ENCODE measurements around the gene MCAM.

MCAM gene

GRCh38 chr11:119344291-119345010, 27.5 kb upstream of the MCAM start:
- H3K27ac ChIP-seq (ENCODE audit: low read depth in 2 of 2, low read length in 2 of 2): no peak overlapping the region
- H3K27me3 ChIP-seq (ENCODE audit: control insufficient read depth in 2 of 2, insufficient read depth in 2 of 2, low read length in 2 of 2): peaks cover 9 to 15% of the 10 kb centered on the region in 2 donors
- no peaks in the 10 kb centered on the region for H3K9me3 ChIP-seq (ENCODE audit: control insufficient read depth in 2 of 2, low read length in 2 of 2)
- no peak overlapping the region for H3K4me3 ChIP-seq (ENCODE audit: low read length in 2 of 2)
- H3K9ac ChIP-seq (ENCODE audit: low read depth in 1 of 2, low read length in 2 of 2): no peak overlapping the region
- peaks cover 9 to 12% of the 10 kb centered on the region in 2 donors for H3K4me1 ChIP-seq (ENCODE audit: control insufficient read depth in 2 of 2, insufficient read depth in 2 of 2, low read length in 2 of 2)
- H3K36me3 ChIP-seq (ENCODE audit: control insufficient read depth in 2 of 2, insufficient read depth in 2 of 2, low read length in 2 of 2): no peaks in the 10 kb centered on the region

- Histone ChIP-seq H3K9ac (ENCODE audit: low read depth in 1 of 2, low read length in 2 of 2) (no peak overlapping the region), H3K4me3 (ENCODE audit: low read length in 2 of 2) (no peak overlapping the region), H3K4me1 (ENCODE audit: control insufficient read depth in 2 of 2, insufficient read depth in 2 of 2, low read length in 2 of 2) (peaks cover 11 to 16% of the 10 kb centered on the region in 2 donors), H3K27me3 (ENCODE audit: control insufficient read depth in 2 of 2, insufficient read depth in 2 of 2, low read length in 2 of 2) (peaks cover 11 to 19% of the 10 kb centered on the region in 2 donors), H3K36me3 (ENCODE audit: control insufficient read depth in 2 of 2, insufficient read depth in 2 of 2, low read length in 2 of 2) (no peaks in the 10 kb centered on the region), H3K9me3 (ENCODE audit: control insufficient read depth in 2 of 2, low read length in 2 of 2) (no peaks in the 10 kb centered on the region), H3K27ac (ENCODE audit: low read depth in 2 of 2, low read length in 2 of 2) (no peak overlapping the region)
Measured at GRCh38 chr11:119343726-119344125, 26.8 kb upstream of the MCAM start.

GRCh38 chr11:119342362-119343130, 25.6 kb upstream of the MCAM start:
- H3K27me3 ChIP-seq (ENCODE audit: control insufficient read depth in 2 of 2, insufficient read depth in 2 of 2, low read length in 2 of 2): peaks cover 11 to 19% of the 10 kb centered on the region in 2 donors

GRCh38 chr11:119342023-119342300, 25.0 kb upstream of the MCAM start:
- Histone ChIP-seq H3K4me1 (ENCODE audit: control insufficient read depth in 2 of 2, insufficient read depth in 2 of 2, low read length in 2 of 2) (peaks cover 18 to 20% of the 10 kb centered on the region in 2 donors), H3K9me3 (ENCODE audit: control insufficient read depth in 2 of 2, low read length in 2 of 2) (no peaks in the 10 kb centered on the region), H3K9ac (ENCODE audit: low read depth in 1 of 2, low read length in 2 of 2) (no peak overlapping the region), H3K27me3 (ENCODE audit: control insufficient read depth in 2 of 2, insufficient read depth in 2 of 2, low read length in 2 of 2) (peaks cover 11 to 19% of the 10 kb centered on the region in 2 donors), H3K27ac (ENCODE audit: low read depth in 2 of 2, low read length in 2 of 2) (no peak overlapping the region), H3K36me3 (ENCODE audit: control insufficient read depth in 2 of 2, insufficient read depth in 2 of 2, low read length in 2 of 2) (peaks cover 0 to under 1% of the 10 kb centered on the region in 2 donors), H3K4me3 (ENCODE audit: low read length in 2 of 2) (no peak overlapping the region)

More at GRCh38 chr11:119342362-119343130, 25.6 kb upstream of the MCAM start:
- Histone ChIP-seq H3K4me3 (ENCODE audit: low read length in 2 of 2) (no peak overlapping the region), H3K9ac (ENCODE audit: low read depth in 1 of 2, low read length in 2 of 2) (no peak overlapping the region), H3K27ac (ENCODE audit: low read depth in 2 of 2, low read length in 2 of 2) (no peak overlapping the region), H3K4me1 (ENCODE audit: control insufficient read depth in 2 of 2, insufficient read depth in 2 of 2, low read length in 2 of 2) (peaks cover 13 to 16% of the 10 kb centered on the region in 2 donors), H3K9me3 (ENCODE audit: control insufficient read depth in 2 of 2, low read length in 2 of 2) (no peaks in the 10 kb centered on the region), H3K36me3 (ENCODE audit: control insufficient read depth in 2 of 2, insufficient read depth in 2 of 2, low read length in 2 of 2) (no peaks in the 10 kb centered on the region)

GRCh38 chr11:119341222-119342022, 24.5 kb upstream of the MCAM start:
- no peaks in the 10 kb centered on the region for H3K9me3 ChIP-seq (ENCODE audit: control insufficient read depth in 2 of 2, low read length in 2 of 2)
- H3K4me3 ChIP-seq (ENCODE audit: low read length in 2 of 2): peak overlapping the region in 1 of 2 donors; percentile 47

GRCh38 chr11:119340335-119341221, 23.6 kb upstream of the MCAM start, which contains the start of gene C1QTNF5:
TSS of gene C1QTNF5 (minus strand) at chr11:119340883. CDS start at chr11:119340397, 486 bp downstream.
- Histone ChIP-seq H3K36me3 (ENCODE audit: control insufficient read depth in 2 of 2, insufficient read depth in 2 of 2, low read length in 2 of 2) (peaks cover 2 to 3% of the 10 kb centered on the region in 2 donors), H3K27ac (ENCODE audit: low read depth in 2 of 2, low read length in 2 of 2) (peak within 1 kb of the TSS; percentile 78 to 80), H3K27me3 (ENCODE audit: control insufficient read depth in 2 of 2, insufficient read depth in 2 of 2, low read length in 2 of 2) (peaks cover 11 to 19% of the 10 kb centered on the region in 2 donors), H3K4me1 (ENCODE audit: control insufficient read depth in 2 of 2, insufficient read depth in 2 of 2, low read length in 2 of 2) (peaks cover 20 to 22% of the 10 kb centered on the region in 2 donors), H3K4me3 (ENCODE audit: low read length in 2 of 2) (peak within 1 kb of the TSS; percentile 56 to 58), H3K9me3 (ENCODE audit: control insufficient read depth in 2 of 2, low read length in 2 of 2) (no peaks in the 10 kb centered on the region), H3K9ac (ENCODE audit: low read depth in 1 of 2, low read length in 2 of 2) (peak within 1 kb of the TSS in 1 of 2 donors; percentile 64)

More at GRCh38 chr11:119341222-119342022, 24.5 kb upstream of the MCAM start:
- Histone ChIP-seq H3K27ac (ENCODE audit: low read depth in 2 of 2, low read length in 2 of 2) (peak overlapping the region in 1 of 2 donors; percentile 78), H3K4me1 (ENCODE audit: control insufficient read depth in 2 of 2, insufficient read depth in 2 of 2, low read length in 2 of 2) (peaks cover 19 to 20% of the 10 kb centered on the region in 2 donors), H3K36me3 (ENCODE audit: control insufficient read depth in 2 of 2, insufficient read depth in 2 of 2, low read length in 2 of 2) (peaks cover 2 to 3% of the 10 kb centered on the region in 2 donors), H3K27me3 (ENCODE audit: control insufficient read depth in 2 of 2, insufficient read depth in 2 of 2, low read length in 2 of 2) (peaks cover 11 to 19% of the 10 kb centered on the region in 2 donors), H3K9ac (ENCODE audit: low read depth in 1 of 2, low read length in 2 of 2) (no peak overlapping the region)

- peak overlapping the region; percentile 14 to 64 for H3K9ac ChIP-seq (ENCODE audit: low read depth in 1 of 2, low read length in 2 of 2)
- H3K4me1 ChIP-seq (ENCODE audit: control insufficient read depth in 2 of 2, insufficient read depth in 2 of 2, low read length in 2 of 2): peaks cover 26 to 30% of the 10 kb centered on the region in 2 donors
- peaks cover 11 to 19% of the 10 kb centered on the region in 2 donors for H3K27me3 ChIP-seq (ENCODE audit: control insufficient read depth in 2 of 2, insufficient read depth in 2 of 2, low read length in 2 of 2)
- H3K9me3 ChIP-seq (ENCODE audit: control insufficient read depth in 2 of 2, low read length in 2 of 2): no peaks in the 10 kb centered on the region
- peak overlapping the region; percentile 78 to 80 for H3K27ac ChIP-seq (ENCODE audit: low read depth in 2 of 2, low read length in 2 of 2)
- peak overlapping the region; percentile 56 to 58 for H3K4me3 ChIP-seq (ENCODE audit: low read length in 2 of 2)
- peaks cover 2 to 3% of the 10 kb centered on the region in 2 donors for H3K36me3 ChIP-seq (ENCODE audit: control insufficient read depth in 2 of 2, insufficient read depth in 2 of 2, low read length in 2 of 2)
Measured at GRCh38 chr11:119339589-119340334, 22.8 kb upstream of the MCAM start.

GRCh38 chr11:119338965-119339588, 22.1 kb upstream of the MCAM start:
- H3K4me1 ChIP-seq (ENCODE audit: control insufficient read depth in 2 of 2, insufficient read depth in 2 of 2, low read length in 2 of 2): peaks cover 28 to 30% of the 10 kb centered on the region in 2 donors
- peak overlapping the region; percentile 78 to 80 for H3K27ac ChIP-seq (ENCODE audit: low read depth in 2 of 2, low read length in 2 of 2)
- H3K36me3 ChIP-seq (ENCODE audit: control insufficient read depth in 2 of 2, insufficient read depth in 2 of 2, low read length in 2 of 2): peaks cover 2 to 3% of the 10 kb centered on the region in 2 donors
- peaks cover 11 to 19% of the 10 kb centered on the region in 2 donors for H3K27me3 ChIP-seq (ENCODE audit: control insufficient read depth in 2 of 2, insufficient read depth in 2 of 2, low read length in 2 of 2)
- H3K4me3 ChIP-seq (ENCODE audit: low read length in 2 of 2): peak overlapping the region; percentile 56 to 58
- peak overlapping the region; percentile 14 to 55 for H3K9ac ChIP-seq (ENCODE audit: low read depth in 1 of 2, low read length in 2 of 2)
- no peaks in the 10 kb centered on the region for H3K9me3 ChIP-seq (ENCODE audit: control insufficient read depth in 2 of 2, low read length in 2 of 2)
